T-cell (primary cell): ENCODE measurements around the gene LIMS1. TPM values are rescaled to one million over a fixed set of nuclear protein-coding genes. Genes with fewer than 3 reads are reported as not detected.

Experiments used
- ATAC-seq, 4 experiments: fragments of 200-7000 bp in 3 of 4; fragments of 150-1000 bp in 1 of 4; cut with Tn5 transposase; replicated peaks in 1 of 4; 1 replicate in 3 of 4; 2 replicates in 1 of 4; pipeline ENCODE4 v1.10.0; 2021; ENCODE audit warnings: moderate library complexity in 3 of 4, mild to moderate bottlenecking in 2 of 4, moderate number of reproducible peaks in 1 of 4
- CTCF ChIA-PET, 2 donors: fragments of 300-600 bp; sonication (Branson Sonifier 250); formaldehyde crosslinking; loops; one replicate each; lab custom pipeline; 2022; ENCODE audit warnings: antibody characterized with exemption in 2 of 2; lab: Charles Lee
- POLR2A ChIA-PET, 2 donors: fragments of 300-600 bp; sonication (Branson Sonifier 250); formaldehyde crosslinking; loops; one replicate each; lab custom pipeline; 2022; ENCODE audit warnings: antibody characterized with exemption in 2 of 2; lab: Charles Lee
- DNase-seq, 35 experiments: peaks; one replicate each; pipeline versions ENCODE4 v3.0.0 to v3.0.0-alpha.2; 2013 to 2023
- H3K27ac ChIP-seq: one replicate; pipeline ENCODE4 v1.5.1; 2013; ENCODE audit warnings: low read length
- H3K27me3 ChIP-seq, 2 experiments: replicated peaks in 1 of 2; 1 replicate in 1 of 2; 2 replicates in 1 of 2; pipeline versions ENCODE4 v1.6.1 to v1.7.0; 2013; ENCODE audit warnings: low read length in 1 of 2, mixed read lengths in 1 of 2; ENCODE audit not compliant: control insufficient read depth in 2 of 2, insufficient read depth in 2 of 2; ENCODE audit errors: extremely low read depth in 1 of 2
- H3K36me3 ChIP-seq, 2 donors: 1 replicate in 1 of 2; 2 replicates in 1 of 2; pipeline versions ENCODE4 v1.6.1 to v1.7.0; 2013; ENCODE audit warnings: low read length in 1 of 2; ENCODE audit not compliant: control insufficient read depth in 2 of 2, insufficient read depth in 1 of 2; ENCODE audit errors: extremely low read depth in 1 of 2
- H3K4me1 ChIP-seq, 2 experiments: 1 replicate in 1 of 2; 2 replicates in 1 of 2; pipeline versions ENCODE4 v1.6.1 to v1.7.0; 2013; ENCODE audit warnings: low read length in 2 of 2, mixed read lengths in 1 of 2; ENCODE audit not compliant: insufficient read depth in 2 of 2, control insufficient read depth in 1 of 2; ENCODE audit errors: extremely low read depth in 1 of 2
- H3K4me3 ChIP-seq, 2 donors: 1 replicate in 1 of 2; 2 replicates in 1 of 2; pipeline versions ENCODE4 v1.5.1 to v1.7.0; 2013; ENCODE audit warnings: mild to moderate bottlenecking in 2 of 2, low read length in 1 of 2, moderate library complexity in 1 of 2; ENCODE audit not compliant: control insufficient read depth in 1 of 2; ENCODE audit errors: extremely low read depth in 1 of 2
- H3K9me3 ChIP-seq: 2 replicates; pipeline ENCODE4 v1.7.0; 2013
- H3K27ac Mint-ChIP-seq, 2 donors: one replicate each; pipeline ENCODE4 v1.8.0; 2020 to 2021; ENCODE audit warnings: mild to moderate bottlenecking in 2 of 2, mixed read lengths in 2 of 2
- H3K27me3 Mint-ChIP-seq, 2 donors: one replicate each; pipeline ENCODE4 v1.8.0; 2021 to 2022; ENCODE audit warnings: mixed read lengths in 2 of 2
- H3K36me3 Mint-ChIP-seq: one replicate; pipeline ENCODE4 v1.8.0; 2021; ENCODE audit warnings: mixed read lengths
- H3K4me1 Mint-ChIP-seq, 3 donors: one replicate each; pipeline ENCODE4 v1.8.0; 2020 to 2022; ENCODE audit warnings: mixed read lengths in 3 of 3, mild to moderate bottlenecking in 1 of 3
- H3K4me3 Mint-ChIP-seq, 3 donors: one replicate each; pipeline ENCODE4 v1.8.0; 2020 to 2022; ENCODE audit warnings: mild to moderate bottlenecking in 3 of 3, mixed read lengths in 3 of 3, moderate library complexity in 3 of 3
- H3K9me3 Mint-ChIP-seq, 3 donors: one replicate each; pipeline ENCODE4 v1.8.0; 2020 to 2022; ENCODE audit warnings: mixed read lengths in 3 of 3
- WGBS: methylation state at CpG from one replicate; pipeline ENCODE4 v1.1.5; 2013; ENCODE audit warnings: missing lambda C conversion rate; ENCODE audit not compliant: insufficient coverage; 5-methylcytosine and 5-hydroxymethylcytosine counted together
- total RNA-seq, 35 experiments: library from RNA in 6 of 35; stranded (reverse) in 6 of 35; fragments of 120-200 nt in 1 of 35; gene quantifications; one replicate each; pipeline versions ENCODE4 v1.2.1 to v1.2.4 and lab custom pipeline; 2013 to 2026

The LIMS1 gene
- total RNA-seq, 5 donors from 2014 or later (not counting 1 experiment from before 2014, with no cell fraction given): 55.5 to 82.8 (median 56.9) TPM

GRCh38 chr2:108632332-108633160 is 98.3 kb downstream of the LIMS1 start:
- H3K27me3 Mint-ChIP-seq: no peaks in the 10 kb centered on the region
- WGBS: 92% methylated on average over 3 of the region's 5 CpGs

GRCh38 chr2:108633409-108633808 is 99.1 kb downstream of the LIMS1 start:
- no peaks in the 10 kb centered on the region for H3K9me3 ChIP-seq
- no peak for DNase-seq
- ATAC-seq: no peak
- H3K4me3 ChIP-seq: no peak overlapping the region
- H3K9me3 Mint-ChIP-seq: no peaks in the 10 kb centered on the region
- peaks cover 10 to 35% of the 10 kb centered on the region in 2 experiments for H3K4me1 ChIP-seq
- peak overlapping the region; percentile 23 to 63 for H3K27ac Mint-ChIP-seq
- POLR2A ChIA-PET: interaction anchor here (0.6 kb wide), 2 partner anchors 65 to 428 kb away, joined by 3 to 4 read pairs; no protein-coding TSS in a partner anchor
- no peak overlapping the region for H3K27ac ChIP-seq
- H3K4me1 Mint-ChIP-seq: peaks cover 72 to 78% (median 73%) of the 10 kb centered on the region in 3 donors
- H3K4me3 Mint-ChIP-seq: peak overlapping the region in 1 of 3 donors; percentile 9
- WGBS: no CpG with 5 or more reads among the region's 1 CpG
- H3K36me3 ChIP-seq: peaks cover 0 to 5% of the 10 kb centered on the region in 2 donors
- H3K27me3 ChIP-seq: no peaks in the 10 kb centered on the region
- H3K27me3 Mint-ChIP-seq: no peaks in the 10 kb centered on the region
- CTCF ChIA-PET: interaction anchor here (0.5 to 5.8 kb wide), 11 partner anchors 9 to 95 kb away, joined by 3 to 55 read pairs (median 4); no protein-coding TSS in a partner anchor
- H3K36me3 Mint-ChIP-seq: peaks cover 14% of the 10 kb centered on the region

More at GRCh38 chr2:108632332-108633160, 98.3 kb downstream of the LIMS1 start:
- Mint-ChIP-seq H3K9me3 (no peaks in the 10 kb centered on the region), H3K36me3 (peaks cover 20% of the 10 kb centered on the region), H3K27ac (peak overlapping the region; percentile 63 to 76), H3K4me3 (peak overlapping the region in 2 of 3 donors; percentile 0 to 3), H3K4me1 (peaks cover 78 to 81% (median 80%) of the 10 kb centered on the region in 3 donors)
- no peak overlapping the region for H3K27ac ChIP-seq
- H3K4me1 ChIP-seq: peaks cover 13 to 40% of the 10 kb centered on the region in 2 experiments
- CTCF ChIA-PET: interaction anchor here (1.3 to 5.8 kb wide), 3 partner anchors 10 to 27 kb away, joined by 3 to 55 read pairs (median 10); no protein-coding TSS in a partner anchor
- H3K36me3 ChIP-seq: peaks cover 0 to 5% of the 10 kb centered on the region in 2 donors
- POLR2A ChIA-PET: interaction anchor here in 1 of 2 donors (0.6 kb wide), 1 partner anchor 64 kb away, joined by 4 read pairs; no protein-coding TSS in a partner anchor
- H3K9me3 ChIP-seq: no peaks in the 10 kb centered on the region
- no peaks in the 10 kb centered on the region for H3K27me3 ChIP-seq
- no peak overlapping the region for H3K4me3 ChIP-seq
- ATAC-seq (no peak), DNase-seq (no peak)

DNA sequence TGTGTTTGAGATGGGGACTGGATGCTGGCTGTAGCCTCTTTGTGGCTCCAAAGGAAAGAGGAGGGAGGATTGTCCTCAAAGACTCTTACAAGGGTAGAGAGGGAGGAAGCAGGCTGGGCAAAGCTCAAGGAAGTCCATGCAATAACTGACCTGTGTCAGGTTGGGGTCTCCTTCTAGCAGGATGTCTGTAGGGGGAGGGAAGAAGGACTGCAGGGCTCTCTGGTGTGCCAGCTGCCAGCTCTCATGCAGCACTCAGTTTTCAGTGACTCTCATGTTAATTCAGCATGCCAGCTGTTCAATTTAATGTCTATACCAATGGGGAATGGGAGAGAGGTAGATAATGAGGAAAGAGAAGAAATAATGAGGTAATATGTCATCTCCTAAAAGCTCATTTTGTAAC is 99.7 kb downstream of the LIMS1 start:
- DNase-seq: no peak
- peaks cover 16% of the 10 kb centered on the region for H3K36me3 Mint-ChIP-seq
- Histone ChIP-seq H3K36me3 (peaks cover 0 to 5% of the 10 kb centered on the region in 2 donors), H3K9me3 (no peaks in the 10 kb centered on the region), H3K4me1 (peaks cover 8 to 30% of the 10 kb centered on the region in 2 experiments), H3K27ac (no peak overlapping the region), H3K27me3 (no peaks in the 10 kb centered on the region), H3K4me3 (no peak overlapping the region)
- peak overlapping the region; percentile 61 to 76 for H3K27ac Mint-ChIP-seq
- CTCF ChIA-PET: interaction anchor here (0.5 to 5.8 kb wide), 15 partner anchors 11 to 158 kb away, joined by 3 to 55 read pairs (median 4); no protein-coding TSS in a partner anchor
- peaks cover 67 to 74% (median 69%) of the 10 kb centered on the region in 3 donors for H3K4me1 Mint-ChIP-seq
- no peak overlapping the region for H3K4me3 Mint-ChIP-seq
- ATAC-seq: no peak
- H3K27me3 Mint-ChIP-seq: no peaks in the 10 kb centered on the region
- POLR2A ChIA-PET: interaction anchor here in 1 of 2 donors (0.6 kb wide), 1 partner anchor 428 kb away, joined by 3 read pairs; no protein-coding TSS in a partner anchor
- H3K9me3 Mint-ChIP-seq: no peaks in the 10 kb centered on the region

- H3K9me3 Mint-ChIP-seq: no peaks in the 10 kb centered on the region
- Histone ChIP-seq H3K4me1 (peaks cover 2 to 27% of the 10 kb centered on the region in 2 experiments), H3K27ac (no peak overlapping the region), H3K4me3 (no peak overlapping the region), H3K9me3 (no peaks in the 10 kb centered on the region), H3K36me3 (peaks cover 0 to 5% of the 10 kb centered on the region in 2 donors), H3K27me3 (no peaks in the 10 kb centered on the region)
- ChIA-PET POLR2A (no interaction called here), CTCF (interaction anchor here (0.5 to 5.8 kb wide), 14 partner anchors 9 to 159 kb away, joined by 3 to 55 read pairs (median 8); no protein-coding TSS in a partner anchor)
- DNase-seq (no peak), ATAC-seq (no peak)
- no peaks in the 10 kb centered on the region for H3K27me3 Mint-ChIP-seq
- H3K27ac Mint-ChIP-seq: peak overlapping the region; percentile 61 to 76
- peaks cover 60 to 69% (median 64%) of the 10 kb centered on the region in 3 donors for H3K4me1 Mint-ChIP-seq
- no peak overlapping the region for H3K4me3 Mint-ChIP-seq
- WGBS: 78% methylated on average over 5 of the region's 10 CpGs
- peaks cover 17% of the 10 kb centered on the region for H3K36me3 Mint-ChIP-seq
These were observed 100.4 kb downstream of the LIMS1 start for GRCh38 chr2:108634576-108635160.

DNA sequence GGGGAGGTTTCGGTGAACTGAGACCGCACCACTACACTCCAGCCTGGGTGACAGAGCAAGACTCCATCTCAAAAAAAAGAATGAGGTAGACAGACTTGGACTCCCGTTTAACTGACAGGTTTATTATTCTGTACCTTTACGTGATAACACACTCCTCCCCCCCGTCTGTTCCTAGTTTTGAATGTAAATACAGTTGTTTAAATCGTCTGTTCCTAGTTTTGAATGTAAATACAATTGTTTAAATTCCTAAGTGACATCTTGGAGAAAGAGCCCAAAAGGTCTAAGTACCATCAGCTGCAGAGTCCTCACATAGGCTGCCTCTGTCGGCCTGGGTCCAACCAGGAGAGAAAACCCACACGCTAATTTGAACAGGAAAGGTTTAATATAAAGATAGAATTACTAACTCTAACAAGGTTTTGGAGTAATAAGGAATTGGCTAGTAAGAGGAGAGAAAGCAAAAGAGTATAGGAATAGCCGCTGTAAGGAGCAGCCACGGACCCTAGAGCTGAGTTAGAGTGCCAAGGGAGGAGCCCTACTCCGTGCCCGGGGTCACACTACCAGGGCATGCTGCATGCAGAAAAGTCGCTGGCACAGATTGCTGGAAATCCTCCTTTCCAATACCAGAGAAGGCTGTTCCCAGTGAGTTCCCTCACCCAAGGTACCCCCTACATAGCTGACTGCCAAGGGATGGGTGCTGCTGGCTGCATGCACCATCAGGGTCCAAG is 101.5 kb downstream of the LIMS1 start:
- H3K4me3 ChIP-seq: no peak overlapping the region
- WGBS: no CpG with 5 or more reads among the region's 13 CpGs
- POLR2A ChIA-PET: no interaction called here
- H3K4me1 ChIP-seq: peaks cover 0 to 30% of the 10 kb centered on the region in 2 experiments
- H3K9me3 ChIP-seq: no peaks in the 10 kb centered on the region
- Mint-ChIP-seq H3K4me3 (no peak overlapping the region), H3K36me3 (peaks cover 12% of the 10 kb centered on the region), H3K27me3 (no peaks in the 10 kb centered on the region), H3K27ac (peak overlapping the region; percentile 29 to 33), H3K4me1 (peaks cover 50 to 71% (median 65%) of the 10 kb centered on the region in 3 donors), H3K9me3 (no peaks in the 10 kb centered on the region)
- CTCF ChIA-PET: interaction anchor here (0.6 to 5.8 kb wide), 26 partner anchors 9 to 103 kb away, joined by 3 to 55 read pairs (median 10); no protein-coding TSS in a partner anchor
- H3K27me3 ChIP-seq: no peaks in the 10 kb centered on the region
- peaks cover 0 to 5% of the 10 kb centered on the region in 2 donors for H3K36me3 ChIP-seq
- ATAC-seq (peak in 2 of 4 experiments; percentile 7 to 32), DNase-seq (no peak)
- H3K27ac ChIP-seq: no peak overlapping the region
